ENCODE measurements around the gene KCNQ1.

DNA sequence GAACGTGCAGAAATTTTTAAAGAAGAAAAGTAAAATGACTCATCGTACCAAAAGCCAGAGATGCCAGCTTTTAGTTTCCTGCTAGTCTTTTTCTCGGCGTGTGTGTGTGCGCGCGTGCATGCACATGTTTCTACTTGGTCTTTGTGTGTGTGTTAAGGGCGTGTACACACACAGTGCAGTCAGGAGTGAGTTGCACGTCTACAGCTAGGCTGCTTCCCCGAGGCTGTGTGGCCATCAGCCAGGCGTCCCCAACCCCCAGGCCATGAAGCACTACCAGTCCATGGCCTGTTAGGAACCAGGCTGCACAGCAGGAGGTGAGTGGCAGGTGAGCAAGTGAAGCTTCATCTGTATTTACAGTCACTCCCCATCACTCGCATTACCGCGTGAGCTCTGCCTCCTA lies 36.4 kb downstream of the KCNQ1 start:
- TF ChIP-seq SNAI2 (CRISPR knock-in tag; IDR thresholded peaks at IDR 0.05) (no peak), TCF4 (CRISPR knock-in tag; IDR thresholded peaks at IDR 0.05; ENCODE audit: borderline replicate concordance) (no peak), CSDC2 (CRISPR knock-in tag; IDR thresholded peaks at IDR 0.05) (no peak)

Measured in SK-N-SH treated with all-trans-retinoic acid at 6 μM for 48 hours (cell line).